Stimulated activated CD8-positive, alpha-beta memory T cell treated with anti-CD3 and anti-CD28 coated beads, Interleukin-7, amount 100 ng/mL, for 24 hours (primary cell): ENCODE data around the gene PLA2G15.
"Not testable (repeated sequence)": the region's sequence is repeated elsewhere in the genome, so short reads cannot be mapped to it uniquely, and the experiment has no call there.

Experiments used
- DNase-seq: peaks from one replicate; pipeline ENCODE4 v3.0.0-alpha.2; 2020; ENCODE audit warnings: low read depth

PLA2G15 gene

DNA sequence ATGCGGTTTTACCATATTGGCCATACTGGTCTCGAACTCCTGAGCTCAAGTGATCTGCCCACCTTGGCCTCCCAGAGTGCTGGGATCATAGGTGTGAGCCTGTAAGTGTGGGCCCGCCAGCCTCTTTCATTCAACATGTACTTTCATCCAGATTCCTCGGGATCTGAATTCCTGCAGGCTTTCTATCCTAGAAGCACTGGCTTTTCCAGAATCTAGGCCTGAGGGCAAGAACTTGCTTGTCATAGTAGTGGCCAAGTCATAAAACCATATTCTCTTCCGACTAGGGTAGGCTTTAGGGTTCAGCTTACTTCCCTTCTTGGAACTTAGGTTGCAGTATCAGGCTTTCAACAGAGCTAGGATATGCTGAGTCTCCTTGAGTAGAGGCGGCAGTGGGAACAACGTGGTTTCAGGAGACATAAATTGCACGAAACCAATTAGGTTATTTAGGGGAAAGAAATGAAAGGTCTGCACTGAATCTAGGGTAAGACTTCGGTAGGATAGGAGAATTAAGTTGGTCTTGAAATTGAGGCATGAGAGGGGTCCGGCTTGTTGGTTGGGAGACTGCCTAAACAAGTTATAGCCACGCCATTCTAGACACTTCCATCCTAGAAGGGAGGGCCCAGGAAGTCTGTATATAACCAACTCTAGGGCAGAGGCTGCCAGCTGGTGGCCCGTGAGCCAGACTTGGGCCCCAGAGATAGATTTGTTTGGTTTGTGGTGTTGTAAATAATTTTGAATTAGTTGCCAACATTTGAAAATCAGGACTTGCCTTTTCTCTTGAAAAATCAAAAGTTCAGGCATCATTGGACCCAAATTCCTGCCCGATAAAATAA lies 34.8 kb downstream of the PLA2G15 start:
- no peak for DNase-seq

DNA sequence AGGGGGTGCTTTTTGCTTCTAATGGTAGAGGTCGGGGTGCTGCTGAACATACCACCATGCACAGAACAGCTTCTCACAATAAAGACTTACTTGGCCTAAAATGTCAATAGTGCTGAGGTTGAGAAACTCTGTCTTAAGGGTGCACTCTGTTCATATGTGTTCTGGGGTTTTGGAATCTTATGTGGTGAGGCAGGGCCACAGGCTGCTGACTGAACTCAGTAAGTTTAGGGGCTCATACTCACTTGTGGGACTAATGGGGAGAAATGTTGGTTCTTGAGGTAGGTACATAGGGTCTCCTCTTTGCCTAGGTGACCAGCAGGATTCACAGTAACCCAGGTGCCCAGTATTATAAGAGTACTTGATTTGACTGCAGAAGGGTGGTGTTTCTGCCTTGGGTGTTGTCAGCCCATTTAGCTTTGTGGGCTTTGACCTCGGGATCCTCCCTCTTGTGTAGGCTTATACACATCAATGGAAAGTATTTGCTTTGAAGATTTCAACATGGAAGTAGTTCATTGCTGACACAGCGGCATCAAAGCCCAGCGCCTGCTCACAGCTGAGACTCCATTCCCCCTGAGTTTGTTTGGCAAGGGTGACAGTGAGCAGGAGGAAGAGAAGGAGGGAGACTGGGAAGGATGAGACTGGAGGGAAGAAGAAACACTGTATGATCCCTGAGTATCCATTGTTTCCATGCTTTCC lies 36.3 kb downstream of the PLA2G15 start:
- DNase-seq: no peak

DNA sequence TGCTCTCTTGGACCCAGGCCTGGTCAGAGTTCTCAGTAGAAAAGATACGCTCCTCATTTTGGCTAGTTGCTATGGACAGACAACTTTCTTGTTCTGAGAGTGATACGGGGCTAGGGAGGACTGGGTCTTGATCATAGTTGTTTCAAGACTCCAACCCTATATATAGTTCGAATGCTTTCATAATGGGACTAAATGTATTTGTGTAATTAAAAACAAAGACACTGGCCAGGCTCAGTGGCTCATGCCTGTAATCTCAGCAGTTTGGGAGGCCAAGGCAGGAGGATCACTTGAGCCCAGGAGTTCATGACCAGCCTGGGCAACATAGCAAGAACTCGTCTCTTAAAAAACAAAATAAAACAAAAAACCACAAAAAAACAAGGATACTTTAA lies 36.9 kb downstream of the PLA2G15 start:
- no peak for DNase-seq

DNA sequence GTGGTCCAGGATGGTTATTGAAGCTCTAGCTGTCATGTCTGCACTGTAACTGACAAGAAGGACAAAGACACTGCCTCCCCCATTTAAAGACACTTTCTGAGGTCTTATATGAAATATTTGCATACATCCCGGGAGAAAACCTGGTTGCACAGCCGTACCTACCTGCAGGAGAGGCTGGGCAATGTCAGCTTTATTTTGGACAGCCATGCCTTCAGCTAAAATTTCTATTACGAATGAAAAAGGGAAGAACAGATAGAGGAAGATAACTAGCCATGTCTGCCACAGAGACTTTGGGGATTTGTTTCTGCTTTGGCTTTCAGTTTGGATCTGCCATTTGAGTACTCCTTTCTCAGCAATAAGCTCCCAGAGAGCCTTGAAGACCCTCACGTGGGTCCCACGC lies 38.2 kb downstream of the PLA2G15 start:
- no peak for DNase-seq

DNA sequence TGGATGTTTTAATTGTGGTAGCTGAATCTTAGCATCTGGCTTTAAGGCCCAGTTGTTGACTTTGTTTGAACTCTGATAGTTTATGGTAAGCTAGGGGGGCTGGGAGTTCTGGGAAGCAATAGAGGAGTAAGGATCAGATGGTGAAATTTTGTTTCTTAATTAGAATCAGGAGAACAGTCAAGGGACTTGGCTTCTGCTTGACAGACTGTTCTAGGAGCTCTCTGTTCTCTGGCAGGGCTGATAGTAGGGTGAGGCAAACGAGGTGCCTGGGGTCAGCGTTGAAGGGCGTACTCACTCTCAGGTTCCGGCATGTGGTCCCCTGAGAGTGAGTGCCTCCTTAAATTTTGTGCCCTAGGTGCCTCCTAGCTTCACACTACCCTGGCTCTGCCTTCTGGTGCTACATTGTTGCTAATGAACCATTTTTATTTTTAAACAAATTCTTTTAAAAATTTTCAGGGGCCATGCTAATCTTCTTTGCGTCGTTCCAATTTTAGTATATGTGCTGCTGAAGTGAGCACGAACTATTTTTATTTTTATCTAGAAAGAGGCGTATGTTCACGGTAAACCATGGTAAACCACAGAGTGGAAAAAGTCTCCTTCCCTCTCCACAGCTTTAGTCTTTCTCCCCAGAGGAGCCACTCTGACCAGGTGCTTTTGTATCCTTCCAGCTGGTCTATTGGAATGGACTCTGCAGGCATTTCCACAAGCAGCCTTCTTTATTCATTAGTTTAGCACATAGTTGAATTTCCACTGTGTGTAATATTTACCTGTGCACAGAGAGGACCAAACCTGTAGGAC lies 38.8 kb downstream of the PLA2G15 start:
- DNase-seq: no peak

DNA sequence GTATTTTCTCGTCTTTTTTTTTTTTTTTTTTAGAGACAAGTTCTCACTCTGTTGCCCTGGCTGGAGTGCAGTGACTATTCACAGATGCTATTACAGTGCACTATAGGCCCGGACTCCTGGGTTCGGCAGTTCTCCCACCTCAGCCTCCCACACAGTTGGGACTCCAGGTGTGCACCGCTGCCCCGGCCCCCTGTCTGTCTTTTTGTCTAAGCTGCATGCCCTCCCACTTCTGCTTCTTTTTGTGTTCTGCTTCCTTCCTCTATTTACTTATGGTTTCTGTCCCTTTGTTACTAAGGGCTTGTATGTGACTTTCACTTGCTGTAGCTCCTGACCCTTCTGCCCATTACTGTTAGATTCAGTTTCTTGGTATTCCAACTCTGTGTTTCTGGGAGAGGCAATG lies 39.7 kb downstream of the PLA2G15 start:
- no peak for DNase-seq

DNA sequence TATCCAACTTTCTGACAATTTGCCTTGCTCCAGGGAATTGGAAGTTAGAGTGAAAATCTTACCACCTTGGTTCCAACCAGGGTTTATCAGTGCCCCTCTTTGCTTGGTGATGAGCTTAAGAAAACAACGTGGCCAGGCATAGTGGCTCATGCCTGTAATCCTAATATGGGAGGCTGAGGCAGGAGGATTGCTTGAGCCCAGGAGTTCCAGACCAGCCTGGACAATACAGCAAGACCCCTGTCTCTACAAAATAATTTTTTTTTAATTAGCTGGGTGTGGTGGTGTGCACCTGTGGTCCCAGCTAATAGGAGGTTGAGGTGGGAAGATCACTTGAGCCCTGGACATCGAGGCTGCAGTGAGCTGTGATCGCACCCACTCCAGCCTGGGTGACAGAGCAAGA lies 40.5 kb downstream of the PLA2G15 start:
- no peak for DNase-seq

DNA sequence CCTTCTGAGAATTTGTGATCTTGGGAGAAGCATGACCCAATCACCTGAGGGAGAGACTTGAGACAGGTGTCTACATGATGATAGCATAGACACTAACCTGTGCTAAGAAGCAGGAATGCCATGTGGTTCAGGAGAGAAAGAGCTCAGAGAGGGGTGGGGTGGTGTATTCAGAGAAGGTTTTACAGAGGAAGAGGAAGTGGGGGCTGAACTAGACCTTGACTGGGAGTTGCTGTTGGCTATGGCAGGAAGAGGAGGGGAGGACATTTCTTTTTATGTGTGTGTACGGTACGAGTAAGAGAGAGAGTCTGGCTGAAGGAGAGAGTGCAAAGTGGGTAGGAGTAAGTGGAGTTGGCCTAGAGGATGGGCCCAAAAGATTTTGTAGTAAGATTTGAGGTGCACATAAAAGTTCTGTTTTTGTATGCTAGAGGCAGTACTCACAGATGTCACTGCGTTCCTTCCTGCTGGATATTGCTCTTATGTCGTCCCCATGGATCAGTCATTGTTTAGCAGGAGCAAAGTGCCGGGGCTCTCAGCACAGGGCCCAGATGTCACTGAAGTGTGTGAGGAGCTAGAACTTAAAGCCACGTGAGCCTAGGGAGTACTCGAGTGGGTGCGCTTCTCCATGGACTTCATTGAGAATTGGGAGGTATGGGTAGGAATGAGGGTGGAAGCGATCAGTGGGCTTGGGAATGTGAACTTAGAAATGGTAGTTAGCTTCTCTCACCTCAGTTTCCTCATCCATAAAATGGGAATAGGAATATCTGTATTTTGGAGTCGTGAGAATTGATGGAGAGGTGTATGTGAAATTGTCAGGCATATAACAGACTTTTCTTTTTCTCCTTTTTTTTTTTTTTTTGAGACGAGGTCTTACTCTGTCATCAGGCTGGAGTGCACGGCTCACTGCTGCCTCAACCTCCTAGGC lies 41.2 kb downstream of the PLA2G15 start:
- DNase-seq: no peak

DNA sequence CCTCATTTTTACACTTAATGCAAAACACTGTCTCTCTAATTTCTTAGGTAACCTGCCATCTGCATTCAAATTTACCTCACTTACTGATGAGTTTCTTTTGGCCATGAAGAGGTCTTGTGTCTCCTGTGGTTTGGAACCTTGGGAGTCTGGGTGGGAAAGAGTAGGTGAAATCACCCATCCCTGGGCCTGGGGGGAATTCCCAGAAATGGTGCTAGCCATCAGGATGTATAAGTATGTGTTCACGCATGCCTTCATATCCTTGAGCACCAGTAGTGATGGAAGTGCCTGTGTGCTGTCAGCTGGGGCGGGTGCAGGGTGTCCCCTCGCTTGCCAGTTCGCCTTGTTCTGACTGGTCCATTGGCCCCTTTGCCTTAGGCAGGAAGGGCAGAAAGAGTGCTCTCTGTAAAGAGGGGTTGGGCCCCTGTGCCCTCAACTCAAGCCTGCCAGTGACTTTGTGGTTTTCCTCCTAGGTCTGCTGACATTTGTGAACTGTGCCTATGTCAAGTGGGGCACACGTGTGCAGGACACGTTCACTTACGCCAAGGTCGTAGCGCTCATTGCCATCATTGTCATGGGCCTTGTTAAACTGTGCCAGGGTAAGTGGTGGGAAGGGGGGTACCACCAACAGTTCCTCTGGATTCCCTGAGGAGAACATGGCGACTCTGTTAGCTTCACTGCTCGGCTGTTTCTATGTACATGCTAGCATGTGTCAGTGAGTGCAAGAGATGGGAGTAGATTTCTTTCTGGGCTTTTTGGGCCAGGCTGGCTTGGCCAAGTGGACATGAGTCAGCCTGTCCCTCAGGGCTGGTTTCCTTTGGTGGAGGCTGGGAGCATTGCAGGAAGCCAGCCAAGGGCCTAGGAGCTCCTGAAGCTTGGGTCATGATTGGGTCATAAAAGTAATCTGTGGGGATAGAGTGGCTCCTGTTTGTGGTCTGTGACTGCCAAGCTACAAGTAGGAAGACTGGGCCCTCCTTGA lies 42.4 kb downstream of the PLA2G15 start:
- no peak for DNase-seq

DNA sequence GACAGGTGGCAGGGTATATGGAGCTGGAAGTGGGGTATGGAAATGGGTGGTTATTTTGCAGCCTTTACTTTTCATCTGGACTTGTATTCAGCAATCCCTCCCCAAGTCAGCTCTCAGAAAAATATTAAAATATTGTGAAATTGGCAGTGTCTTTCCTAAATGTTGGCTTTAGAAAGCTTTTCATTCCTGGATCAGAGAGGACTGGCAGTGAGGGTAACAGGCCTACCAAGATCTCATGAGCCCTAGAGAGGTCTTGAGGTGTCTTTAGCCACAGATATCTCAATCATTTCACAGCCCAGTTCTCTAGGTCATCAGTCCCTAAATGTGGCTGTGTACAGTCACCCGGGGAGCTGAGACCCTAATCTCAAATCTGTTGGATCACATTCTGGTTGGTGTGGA lies 43.1 kb downstream of the PLA2G15 start:
- DNase-seq: no peak

DNA sequence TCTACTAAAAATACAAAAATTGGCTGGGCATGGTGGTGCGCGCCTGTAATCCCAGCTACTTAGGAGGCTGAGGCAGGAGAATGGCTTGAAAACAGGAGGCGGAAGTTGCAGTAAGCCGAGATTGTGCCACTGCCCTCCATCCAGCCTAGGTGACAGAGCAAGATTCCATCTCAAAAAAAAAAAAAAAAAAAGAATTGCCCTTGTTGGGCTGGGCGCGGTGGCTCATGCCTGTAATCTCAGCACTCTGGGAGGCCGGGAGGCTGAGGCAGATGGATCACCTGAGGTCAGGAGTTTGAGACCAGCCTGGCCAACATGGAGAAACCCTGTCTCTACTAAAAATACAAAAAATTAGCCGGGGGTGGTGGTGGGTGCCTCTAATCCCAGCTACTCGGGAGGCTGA lies 43.6 kb downstream of the PLA2G15 start:
- DNase-seq: not testable (repeated sequence)

DNA sequence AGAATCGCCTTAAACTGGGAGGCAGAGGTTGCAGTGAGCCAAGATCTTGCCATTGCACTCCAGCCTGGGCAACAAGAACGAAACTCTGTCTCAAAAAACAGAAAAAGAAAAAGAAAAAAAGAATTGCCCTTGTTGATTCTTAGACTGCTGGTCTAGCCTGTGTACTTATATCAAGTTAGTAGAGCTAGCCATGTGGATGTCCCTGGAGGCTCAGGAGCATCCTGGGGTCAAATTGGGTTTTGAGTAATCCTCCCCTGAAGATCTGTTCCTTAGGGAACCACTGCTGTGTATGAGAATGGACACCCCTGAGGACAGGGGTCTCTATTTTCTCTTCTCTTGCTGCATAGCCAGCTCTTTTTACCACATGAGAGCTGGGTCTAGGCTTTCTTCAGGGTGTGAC lies 44.0 kb downstream of the PLA2G15 start:
- no peak for DNase-seq

DNA sequence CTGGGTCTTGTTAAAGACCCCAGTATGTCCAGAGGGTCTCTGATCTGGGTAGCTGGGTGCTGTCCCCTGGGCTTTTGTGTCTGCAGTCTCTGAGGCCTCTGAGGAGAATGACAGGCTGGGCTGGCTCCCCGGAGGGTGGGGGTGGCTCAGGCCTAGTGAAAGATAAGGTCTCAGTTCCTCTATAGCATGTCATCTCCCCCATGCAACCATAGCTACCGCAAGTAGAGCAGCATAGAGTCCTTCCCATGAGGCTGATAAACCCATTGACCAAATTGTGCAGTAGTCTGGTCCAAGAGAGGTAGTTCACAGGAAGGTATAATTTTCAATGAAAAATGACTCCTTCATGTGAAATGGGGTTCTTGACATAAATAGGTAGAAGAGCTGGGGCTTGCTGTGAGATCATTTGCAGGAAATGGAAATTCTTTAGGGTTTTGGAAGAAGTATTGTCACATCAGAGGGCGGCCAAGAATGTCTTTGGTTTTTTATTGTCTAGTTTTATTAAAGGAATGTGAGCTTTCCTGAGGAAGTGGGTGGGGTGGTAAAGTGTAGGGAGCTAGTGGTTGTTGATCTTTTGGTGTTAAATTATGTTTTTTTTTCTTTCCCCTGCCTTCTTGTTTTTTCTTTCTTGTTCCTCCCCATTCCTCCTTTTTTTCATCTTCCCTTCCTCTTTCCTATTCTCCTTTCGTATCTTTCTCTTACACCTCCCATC lies 44.6 kb downstream of the PLA2G15 start:
- DNase-seq: no peak

DNA sequence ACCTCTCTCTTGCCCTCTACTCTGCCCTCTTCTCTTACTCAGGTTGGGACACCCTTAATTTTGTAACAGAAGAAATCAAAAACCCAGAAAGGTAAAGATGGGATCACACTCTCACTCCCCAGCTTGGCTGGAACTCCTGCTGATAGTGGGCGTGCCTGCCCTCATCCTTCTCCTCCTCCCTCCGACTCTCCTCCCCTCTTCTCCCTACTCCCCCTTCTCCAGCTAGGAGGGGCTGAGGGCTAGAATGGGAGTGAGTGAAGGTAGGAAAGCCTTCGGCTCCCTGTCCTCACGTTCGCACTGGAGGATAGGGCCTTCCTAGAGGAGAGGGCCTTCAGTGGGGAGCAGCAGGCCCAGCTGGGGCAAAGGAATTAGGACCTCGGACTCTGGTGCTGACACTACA lies 45.3 kb downstream of the PLA2G15 start:
- DNase-seq: no peak

DNA sequence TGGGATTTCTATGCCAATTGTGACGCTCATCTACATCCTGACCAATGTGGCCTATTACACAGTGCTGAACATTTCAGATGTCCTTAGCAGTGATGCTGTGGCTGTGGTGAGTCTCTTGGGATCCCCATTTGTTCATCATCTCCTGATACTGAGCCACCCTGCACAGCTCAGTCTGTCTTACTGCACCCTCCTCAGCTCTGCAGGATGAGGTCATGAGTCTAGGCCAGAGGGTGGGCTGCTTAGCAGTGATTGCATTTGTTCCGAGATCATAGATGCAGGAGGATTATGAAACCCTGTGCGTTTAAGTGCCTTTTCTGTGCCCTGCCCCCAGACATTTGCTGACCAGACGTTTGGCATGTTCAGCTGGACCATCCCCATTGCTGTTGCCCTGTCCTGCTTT lies 46.1 kb downstream of the PLA2G15 start:
- DNase-seq: no peak

DNA sequence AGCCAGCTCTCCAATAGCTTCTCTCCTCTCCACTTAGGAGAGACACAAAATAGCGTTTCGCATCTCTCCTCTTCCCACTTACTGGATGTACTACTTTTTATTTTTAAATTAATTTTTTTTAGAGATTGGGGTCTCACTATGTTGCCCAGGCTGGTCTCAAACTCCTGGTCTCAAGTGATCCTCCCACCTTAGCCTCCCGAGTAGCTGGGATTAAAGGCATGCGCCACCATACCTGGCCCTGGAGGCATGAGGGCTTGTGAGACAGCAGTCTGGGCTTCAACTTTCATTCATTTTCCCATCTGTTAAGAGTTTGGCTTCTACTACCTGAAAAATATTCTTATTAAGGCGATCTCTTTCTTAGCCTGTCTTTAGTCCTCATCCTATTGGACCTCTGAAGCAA lies 47.3 kb downstream of the PLA2G15 start:
- no peak for DNase-seq

DNA sequence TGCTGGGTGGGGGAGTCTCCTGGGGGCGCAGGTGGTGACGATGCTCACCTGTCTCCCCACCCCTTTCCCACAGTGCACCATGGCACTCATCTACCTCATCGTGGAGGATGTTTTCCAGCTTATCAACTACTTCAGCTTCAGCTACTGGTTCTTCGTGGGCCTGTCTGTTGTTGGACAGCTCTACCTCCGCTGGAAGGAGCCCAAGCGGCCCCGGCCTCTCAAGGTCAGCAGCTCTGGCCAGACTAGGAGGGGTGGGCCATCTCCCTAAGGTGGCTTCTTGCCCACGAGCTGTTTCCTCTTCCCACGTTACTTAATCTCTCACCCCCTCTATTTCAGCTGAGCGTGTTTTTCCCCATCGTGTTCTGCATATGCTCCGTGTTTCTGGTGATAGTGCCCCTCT lies 51.1 kb downstream of the PLA2G15 start:
- no peak for DNase-seq

DNA sequence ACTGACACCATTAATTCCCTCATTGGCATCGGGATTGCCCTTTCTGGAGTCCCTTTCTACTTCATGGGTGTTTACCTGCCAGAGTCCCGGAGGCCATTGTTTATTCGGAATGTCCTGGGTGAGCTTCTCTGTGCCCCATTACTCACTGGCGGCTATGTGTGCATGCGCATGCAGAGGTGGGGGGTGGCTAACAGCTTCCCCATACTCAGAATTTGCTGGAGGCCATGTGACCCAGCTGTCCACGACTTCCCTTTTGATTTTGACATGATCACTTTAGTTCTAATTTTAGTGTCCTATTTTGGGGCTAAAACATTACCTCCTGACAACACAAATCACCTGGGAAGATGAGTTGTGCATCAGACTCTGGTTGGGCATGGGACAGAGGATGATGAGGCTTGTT lies 51.5 kb downstream of the PLA2G15 start:
- DNase-seq: no peak

DNA sequence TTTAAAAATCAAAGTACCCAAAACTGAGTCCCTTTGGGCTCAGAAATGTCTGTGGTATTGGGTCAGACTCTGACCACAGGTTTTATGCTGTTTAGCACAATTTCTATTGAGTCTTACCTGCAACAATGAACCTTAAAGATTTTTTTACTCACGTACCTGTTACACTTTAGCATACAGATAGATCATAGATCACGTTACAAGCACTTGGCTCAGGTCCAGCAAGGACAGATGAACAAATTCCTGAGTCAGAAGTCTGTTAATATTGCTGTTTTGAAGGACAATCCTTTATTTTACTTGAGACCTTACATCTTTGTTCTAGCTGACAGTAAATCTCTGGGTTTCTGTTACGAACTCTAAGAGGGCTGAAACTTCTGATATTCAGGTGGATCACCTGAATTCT lies 52.7 kb downstream of the PLA2G15 start:
- DNase-seq: no peak

DNA sequence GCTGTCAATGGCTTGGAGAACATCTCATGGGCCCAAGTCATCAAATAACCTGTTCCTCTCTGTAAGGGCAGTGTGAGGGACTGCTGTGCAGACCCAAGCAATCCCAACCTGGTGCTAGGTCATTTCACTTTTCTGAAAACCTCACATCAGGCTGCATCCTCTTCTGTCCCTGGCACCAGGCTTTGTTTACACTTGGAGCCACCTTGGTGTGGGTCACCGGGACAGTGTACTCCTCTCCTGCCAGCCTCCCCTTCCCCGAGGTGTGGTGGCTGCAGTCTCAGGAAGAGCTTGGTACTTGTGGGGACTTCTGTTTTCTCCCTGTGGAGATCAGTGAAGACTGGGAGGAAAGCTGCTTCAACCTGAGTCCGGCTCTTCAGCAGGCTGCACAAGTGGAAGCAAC lies 53.1 kb downstream of the PLA2G15 start:
- no peak for DNase-seq
